GM12874 (cell line): ENCODE measurements around the gene GID8.

Experiments used
- CTCF ChIP-seq: IDR thresholded peaks from 2 replicates; pipeline ENCODE4 v1.5.1; 2011; ENCODE audit warnings: low read depth, mild to moderate bottlenecking, control low read depth, low read length, moderate library complexity; ENCODE audit not compliant: insufficient read depth

GID8 gene

GRCh38 chr20:62925076-62925419 is 12.9 kb upstream of the GID8 start:
- TF ChIP-seq CTCF, result no peak

DNA sequence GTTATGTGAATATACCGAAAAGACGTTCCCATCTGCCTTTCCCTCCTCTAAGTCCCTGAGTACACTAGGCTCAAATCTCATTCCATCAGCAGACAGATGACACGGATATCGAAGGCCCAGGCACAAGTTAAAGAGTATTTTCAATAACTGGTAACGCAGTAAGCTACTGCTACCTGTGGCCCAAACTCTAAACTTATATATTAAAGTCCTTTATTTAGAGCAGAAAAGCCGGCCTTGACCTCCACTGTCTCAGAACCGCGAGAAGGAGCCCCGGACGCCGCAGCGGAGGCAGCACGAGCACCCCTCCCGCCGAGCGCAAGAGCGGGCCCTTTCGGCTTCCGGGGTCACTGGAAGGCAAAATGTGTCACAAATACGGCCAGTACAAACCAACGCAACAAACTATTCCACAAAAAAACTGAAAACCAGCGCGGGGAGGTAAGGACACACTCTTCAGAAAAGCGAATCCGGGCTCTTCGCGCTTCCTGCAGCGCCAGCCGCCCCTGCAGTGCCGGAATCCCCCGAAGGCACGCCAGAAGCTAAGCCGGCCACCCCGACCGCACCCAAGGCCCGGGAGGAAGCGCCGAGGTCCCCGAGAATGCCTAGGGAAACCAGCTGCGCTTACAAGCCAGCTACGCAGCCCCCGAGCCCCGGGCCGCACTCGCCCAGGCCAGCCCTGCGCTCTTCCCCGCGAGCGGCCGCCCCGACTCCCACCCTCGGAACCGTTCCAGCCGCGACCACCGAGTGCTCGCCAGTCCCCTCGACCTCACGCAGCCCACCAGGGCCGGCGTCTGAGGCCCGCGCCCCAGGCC is 12.3 kb upstream of the GID8 start:
- no peak for TF ChIP-seq CTCF

DNA sequence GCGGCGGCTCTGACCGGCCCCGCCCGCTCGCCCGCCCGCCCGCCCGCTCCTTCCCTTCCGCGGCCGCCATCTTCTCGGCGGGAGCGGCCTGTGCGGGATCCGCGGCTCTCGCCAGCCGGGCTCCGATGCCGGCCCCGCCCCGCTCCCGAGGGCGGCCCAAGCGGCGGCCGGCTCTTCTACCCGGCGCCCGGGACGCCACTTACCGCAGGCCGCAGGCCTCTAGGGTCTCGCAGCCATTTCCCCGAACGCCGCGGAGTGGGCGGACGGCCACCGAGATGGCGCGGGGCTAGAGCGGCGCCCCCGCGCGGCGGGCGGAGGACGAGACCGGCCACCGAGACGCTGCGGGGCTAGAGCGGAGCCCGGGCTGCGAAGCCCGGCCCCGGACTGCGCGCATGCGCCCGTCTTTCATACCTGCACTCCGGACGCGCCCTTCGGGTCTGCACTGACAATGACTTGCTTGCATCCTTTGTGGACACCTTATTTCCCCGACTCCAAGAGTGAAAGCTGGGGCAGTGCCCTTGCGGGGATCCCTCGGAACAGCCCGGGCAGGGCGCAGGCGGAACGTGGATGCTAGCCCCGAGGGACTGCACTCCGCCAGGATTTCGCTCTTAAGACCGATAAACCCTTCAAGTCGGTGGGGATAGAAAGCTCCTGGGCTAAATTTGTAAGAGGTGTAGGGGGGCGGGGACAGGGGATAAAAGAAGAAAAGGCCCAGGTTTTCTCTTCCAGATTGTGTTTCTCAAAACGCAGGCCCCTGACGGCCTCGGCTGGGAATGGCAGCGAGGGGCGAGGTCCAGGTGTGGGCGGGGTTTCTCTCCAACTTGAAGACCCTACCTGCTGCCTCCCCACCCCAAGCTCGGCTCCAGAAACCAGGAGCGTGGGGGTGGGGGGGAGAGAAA is 11.5 kb upstream of the GID8 start, which contains the start of gene DIDO1:
DIDO1 (minus strand) TSS at position 277 of the 899 bp plus-strand sequence.
- peak; percentile 63; the same call in 1 of the 2 replicates for TF ChIP-seq CTCF

- TF ChIP-seq CTCF, result no peak
Measured at GRCh38 chr20:62927128-62927705, 10.7 kb upstream of the GID8 start.

DNA sequence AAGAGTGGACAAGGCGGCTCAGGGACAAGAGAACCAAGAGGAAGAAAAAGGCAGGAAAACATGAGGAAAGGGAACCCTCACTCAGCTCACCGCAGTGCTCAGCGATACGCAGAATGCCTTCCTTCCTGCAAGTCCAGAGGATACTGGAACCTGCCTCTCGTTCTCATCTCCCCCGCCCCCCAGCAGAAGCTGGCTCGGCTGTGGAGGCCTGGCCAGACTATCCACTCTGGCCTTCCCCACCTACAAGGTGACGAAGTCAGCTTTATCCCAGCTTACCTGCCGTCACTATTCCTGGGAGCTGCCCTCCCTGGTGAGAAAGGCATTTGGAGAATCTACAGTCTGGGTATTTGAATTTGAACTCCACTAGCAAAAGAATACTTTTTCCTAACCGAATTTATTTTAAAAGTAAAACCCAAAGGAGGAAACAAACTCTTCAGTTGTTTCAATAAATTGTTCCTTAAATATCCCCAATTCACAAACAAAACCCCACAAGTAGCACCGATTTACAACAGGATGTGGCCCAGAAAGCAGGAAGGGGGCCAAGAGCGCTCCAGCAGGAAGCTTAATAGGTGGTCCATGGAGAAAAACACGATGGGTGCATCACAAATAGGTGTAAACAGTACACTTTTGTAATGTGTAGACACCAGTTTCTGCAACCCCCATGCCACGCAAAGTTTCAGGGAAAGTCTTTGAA is 9.6 kb upstream of the GID8 start:
- no peak for TF ChIP-seq CTCF

DNA sequence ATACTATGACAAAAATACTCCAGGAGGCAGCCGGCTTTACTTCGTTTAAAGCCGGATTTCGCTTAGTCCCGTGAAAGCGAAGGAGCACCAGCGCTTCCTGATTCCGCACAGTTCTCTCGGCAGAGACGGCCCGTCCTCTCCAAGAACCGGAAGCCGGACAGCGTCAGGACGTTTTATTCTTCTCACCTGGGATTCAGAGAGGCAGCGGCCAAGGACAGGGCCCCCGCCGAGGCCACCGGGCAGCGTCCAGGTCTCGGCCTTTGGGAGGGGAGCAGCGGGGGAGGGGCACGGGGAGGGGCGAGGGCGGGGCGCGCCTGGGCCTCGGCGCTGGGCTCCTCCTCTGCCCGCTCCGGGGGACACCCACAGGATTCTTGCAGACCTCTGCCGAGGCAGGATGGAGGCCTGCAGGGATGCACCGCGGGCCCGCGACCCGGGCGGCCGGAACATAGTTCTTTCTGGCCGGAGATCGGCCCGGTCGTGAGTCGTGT is 8.9 kb upstream of the GID8 start:
- TF ChIP-seq CTCF, result no peak

- no peak for TF ChIP-seq CTCF
Measured at GRCh38 chr20:62931464-62931863, 6.5 kb upstream of the GID8 start.
